Heart right ventricle (tissue), 16 donors: ENCODE data around the gene C14orf132. TPM values are rescaled to one million over a fixed set of nuclear protein-coding genes. Genes with fewer than 3 reads are reported as not detected.

ENCODE experiments used
- ATAC-seq, 8 donors: fragments of 200-7000 bp; cut with Tn5 transposase; one replicate each; pipeline ENCODE4 v1.9.1; 2020; ENCODE audit warnings: mild to moderate bottlenecking in 8 of 8, moderate library complexity in 8 of 8, moderate number of reproducible peaks in 1 of 8
- DNase-seq, 2 donors: peaks; one replicate each; pipeline ENCODE4 v3.0.0-alpha.2; 2020
- H3K27ac ChIP-seq, 10 donors: fragments of 200-600 bp; sonication (generic) in 2 of 10; one replicate each; pipeline versions ENCODE4 v1.5.0 to v1.8.0; 2020 to 2022; ENCODE audit warnings: mild to moderate bottlenecking in 3 of 10
- H3K27me3 ChIP-seq, 7 donors: fragments of 200-600 bp; one replicate each; pipeline ENCODE4 v1.8.0; 2021 to 2022; ENCODE audit warnings: mild to moderate bottlenecking in 2 of 7
- H3K36me3 ChIP-seq, 9 donors: fragments of 200-600 bp; sonication (generic) in 1 of 9; one replicate each; pipeline versions ENCODE4 v1.5.0 to v1.8.0; 2020 to 2022; ENCODE audit warnings: mild to moderate bottlenecking in 2 of 9
- H3K4me1 ChIP-seq, 9 donors: fragments of 200-600 bp; sonication (generic) in 1 of 9; one replicate each; pipeline versions ENCODE4 v1.5.0 to v1.8.0; 2020 to 2022; ENCODE audit warnings: mild to moderate bottlenecking in 4 of 9
- H3K4me3 ChIP-seq, 10 donors: fragments of 200-600 bp; sonication (generic) in 2 of 10; one replicate each; pipeline versions ENCODE4 v1.5.0 to v1.8.0; 2020 to 2022; ENCODE audit warnings: mild to moderate bottlenecking in 7 of 10, moderate library complexity in 2 of 10
- H3K9me3 ChIP-seq, 11 donors: fragments of 200-600 bp in 10 of 11; sonication (generic) in 2 of 11; one replicate each; pipeline versions ENCODE4 v1.5.0 to v1.8.0; 2013 to 2022; ENCODE audit warnings: mild to moderate bottlenecking in 2 of 11, control low read depth in 1 of 11, moderate library complexity in 1 of 11
- WGBS, 2 donors: extraction: QIAGEN DNeasy Blood & Tissue Kit; methylation state at CpG; one replicate each; pipeline ENCODE4 v1.1.7; 2013; ENCODE audit warnings: inconsistent platforms in 1 of 2; 5-methylcytosine and 5-hydroxymethylcytosine counted together
- intact Hi-C, 10 donors: fragments of 100-400 bp; cut with DNase I; formaldehyde crosslinking; loops; one replicate each; pipeline versions ENCODE4 v1.11.1 to v1.14.2; 2022
- polyA plus RNA-seq, 2 donors: library from polyadenylated mRNA; stranded (reverse); fragments of 200-250 nt; gene quantifications; one replicate each; pipeline ENCODE4 v1.2.3, GENCODE V29; 2013
- total RNA-seq, 10 donors: library from RNA; stranded (reverse); fragmentation: NEBNext Ultra II Directional in 3 of 10; extraction: Animal tissue kit (Norgen Biotek cat#: 25700) in 3 of 10; gene quantifications; one replicate each; pipeline versions ENCODE4 v1.2.1 to v1.2.4, GENCODE V29; 2021 to 2023
- TF ChIP-seq, protein P1 (sequence below), 9 donors: fragments of 200-600 bp; sonication (generic) in 2 of 9; IDR thresholded peaks; one replicate each; pipeline versions ENCODE4 v1.5.0 to v1.8.0; 2021 to 2022; ENCODE audit warnings: antibody characterized with exemption in 9 of 9, mild to moderate bottlenecking in 5 of 9, moderate library complexity in 1 of 9
- donor health status: Arrhythmogenic right ventricular cardiomyopathy.
- donor health status: ischemic (EF 13 %, LVEDD 7.1; RV severe dilation, severe dysfunction).
- donor health status: healthy with polysubstance abuse.
- donor health status: DM: no; HTN: yes; CAD: no.
- donor health status: DM: no; HTN: no; CAD: no.
- donor health status: ischemic (EF 25% LVEDD 6.9; RV normal size, moderate dysfunction).
- donor health status: ischemic (EF 25% LVEDD 5.7; RV mildly dilated, moderate dysfunction).
- donor health status: healthy.
- donor health status: DM: yes; HTN: yes; CAD: no.
- donor health status: Ischemic cardiomyopathy.
- donor health status: ischemic (EF 35%, LVEDD 5.7; RV mildly dilated, moderate dysfunction).
- donor health status: nonischemic (EF 11% LVEDD 7.7; RV severe dilation, severe dysfunction).
- donor health status: DM: yes; HTN: yes; CAD: no.
- donor health status: PGD.
- donor health status: ischemic (EF 29% LVEDD 5.4; RV normal size, mild dysfunction).
- donor health status: nonischemic (EF 23%, LVEDD 6.1; RV moderate dilation, normal function).

C14orf132 gene
- total and polyA plus RNA-seq, 12 donors = 0.80 to 16.2 (median 2.5) TPM

DNA sequence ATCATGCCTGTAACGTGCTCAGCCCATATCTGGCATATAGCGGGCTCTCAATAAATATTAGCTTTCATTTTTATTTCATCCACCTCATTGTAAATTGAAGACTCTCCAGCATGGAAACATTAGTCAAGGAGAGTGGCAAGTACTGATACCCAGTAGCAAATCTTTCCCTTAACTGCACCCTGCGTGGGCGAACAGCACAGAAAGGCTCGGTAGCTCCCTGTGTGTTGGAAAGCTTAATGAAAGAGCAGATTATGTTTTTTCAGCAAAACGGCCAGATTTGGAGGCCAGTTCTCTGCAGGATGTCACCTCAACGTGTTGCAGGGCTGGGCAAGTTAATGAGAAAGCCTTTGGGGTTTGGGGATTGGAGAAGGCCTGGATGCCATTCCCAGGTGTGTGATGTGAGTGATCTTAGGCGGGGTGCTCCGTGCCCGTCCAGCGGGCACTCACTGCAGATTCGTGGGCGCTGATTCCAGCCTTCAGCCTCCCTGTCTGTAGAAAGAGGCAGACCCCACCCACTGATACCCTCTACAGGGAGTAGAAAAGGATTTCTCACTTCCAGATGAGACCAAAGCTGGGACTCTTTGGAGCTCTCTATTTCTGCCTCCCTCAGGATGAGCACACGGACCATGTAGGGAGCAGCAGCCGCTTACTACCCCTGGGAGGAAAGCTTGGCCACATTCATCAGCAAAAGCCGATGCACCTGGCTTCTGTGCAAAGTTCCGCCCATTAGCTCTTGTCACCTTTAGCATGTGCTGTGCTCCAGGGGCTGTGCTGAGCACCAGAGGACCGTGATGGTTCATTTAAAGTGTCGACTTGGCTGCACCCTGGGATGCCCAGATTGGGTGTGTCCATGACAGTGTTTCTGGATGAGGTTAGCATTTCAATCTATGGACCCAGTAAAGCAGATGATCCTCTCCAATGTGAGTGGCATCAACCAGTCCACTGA lies 29.1 kb downstream of the C14orf132 start:
- TF ChIP-seq, protein P1, sequence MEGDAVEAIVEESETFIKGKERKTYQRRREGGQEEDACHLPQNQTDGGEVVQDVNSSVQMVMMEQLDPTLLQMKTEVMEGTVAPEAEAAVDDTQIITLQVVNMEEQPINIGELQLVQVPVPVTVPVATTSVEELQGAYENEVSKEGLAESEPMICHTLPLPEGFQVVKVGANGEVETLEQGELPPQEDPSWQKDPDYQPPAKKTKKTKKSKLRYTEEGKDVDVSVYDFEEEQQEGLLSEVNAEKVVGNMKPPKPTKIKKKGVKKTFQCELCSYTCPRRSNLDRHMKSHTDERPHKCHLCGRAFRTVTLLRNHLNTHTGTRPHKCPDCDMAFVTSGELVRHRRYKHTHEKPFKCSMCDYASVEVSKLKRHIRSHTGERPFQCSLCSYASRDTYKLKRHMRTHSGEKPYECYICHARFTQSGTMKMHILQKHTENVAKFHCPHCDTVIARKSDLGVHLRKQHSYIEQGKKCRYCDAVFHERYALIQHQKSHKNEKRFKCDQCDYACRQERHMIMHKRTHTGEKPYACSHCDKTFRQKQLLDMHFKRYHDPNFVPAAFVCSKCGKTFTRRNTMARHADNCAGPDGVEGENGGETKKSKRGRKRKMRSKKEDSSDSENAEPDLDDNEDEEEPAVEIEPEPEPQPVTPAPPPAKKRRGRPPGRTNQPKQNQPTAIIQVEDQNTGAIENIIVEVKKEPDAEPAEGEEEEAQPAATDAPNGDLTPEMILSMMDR (IDR thresholded peaks at IDR 0.05) = no peak
- H3K36me3 ChIP-seq = no peaks in the 10 kb centered on the region
- no peaks in the 10 kb centered on the region for H3K4me1 ChIP-seq
- ATAC-seq (no peak), DNase-seq (no peak)
- 84 to 85% methylated on average over 19 of the region's 19 CpGs for WGBS, 2 donors
- H3K27ac ChIP-seq = no peak overlapping the region
- no peak overlapping the region for H3K4me3 ChIP-seq
- peaks cover 0 to 5% (median 0%) of the 10 kb centered on the region in 7 donors for H3K27me3 ChIP-seq
- intact Hi-C loops = no loop called here
- H3K9me3 ChIP-seq = peaks cover 0 to 1% (median 0%) of the 10 kb centered on the region in 11 donors

DNA sequence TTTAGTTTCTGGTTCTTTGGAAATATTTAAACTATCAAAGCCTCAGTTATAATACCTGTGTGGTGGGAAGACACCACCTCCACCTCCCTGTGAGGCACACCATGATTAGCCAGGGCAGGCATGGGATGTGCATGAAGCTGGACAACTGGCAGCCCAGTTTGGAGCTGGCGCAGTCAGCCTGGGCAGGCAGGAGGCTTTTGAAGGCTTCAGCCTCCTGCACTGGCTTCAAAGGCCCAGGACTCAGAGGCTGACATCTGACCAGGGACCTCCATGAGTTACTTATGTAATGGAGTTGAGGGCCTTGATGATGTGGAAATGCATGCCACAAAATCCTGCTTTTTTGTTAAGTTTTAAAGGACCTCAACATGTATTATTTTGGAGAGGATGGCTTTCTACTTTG lies 30.3 kb downstream of the C14orf132 start:
- no peaks in the 10 kb centered on the region for H3K36me3 ChIP-seq
- no peak overlapping the region for H3K4me3 ChIP-seq
- ATAC-seq (no peak), DNase-seq (no peak)
- 4 to 47% methylated on average over 1 of the region's 1 CpG for WGBS, 2 donors
- H3K27me3 ChIP-seq = peaks cover 0 to 5% (median 0%) of the 10 kb centered on the region in 7 donors
- TF ChIP-seq, protein P1 (IDR thresholded peaks at IDR 0.05) = no peak
- peaks cover 0 to 9% (median 0%) of the 10 kb centered on the region in 11 donors for H3K9me3 ChIP-seq
- no peaks in the 10 kb centered on the region for H3K4me1 ChIP-seq
- no peak overlapping the region for H3K27ac ChIP-seq
- intact Hi-C loops = no loop called here

DNA sequence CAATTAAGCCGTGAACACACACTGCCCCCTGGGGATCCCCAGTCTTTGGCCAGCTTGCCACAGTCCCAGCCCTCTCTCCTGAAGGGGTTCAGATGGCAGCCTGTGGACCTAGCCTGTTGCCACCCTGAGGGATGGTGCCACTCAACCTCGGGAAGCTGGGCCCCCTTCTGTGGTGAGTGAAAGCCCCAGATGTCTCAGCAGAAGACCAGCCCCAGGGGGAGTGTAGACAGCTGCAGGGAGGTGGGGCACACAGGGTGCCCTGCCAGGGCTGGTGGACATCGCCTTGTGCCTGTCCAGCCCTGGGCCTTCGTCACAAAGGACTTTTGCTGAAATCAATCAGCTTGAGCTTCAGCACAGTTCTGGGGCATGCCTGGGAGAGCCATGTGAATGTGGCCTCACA lies 32.4 kb downstream of the C14orf132 start:
- H3K4me1 ChIP-seq = no peaks in the 10 kb centered on the region
- 84 to 87% methylated on average over 4 of the region's 4 CpGs for WGBS, 2 donors
- TF ChIP-seq, protein P1 (IDR thresholded peaks at IDR 0.05) = no peak

DNA sequence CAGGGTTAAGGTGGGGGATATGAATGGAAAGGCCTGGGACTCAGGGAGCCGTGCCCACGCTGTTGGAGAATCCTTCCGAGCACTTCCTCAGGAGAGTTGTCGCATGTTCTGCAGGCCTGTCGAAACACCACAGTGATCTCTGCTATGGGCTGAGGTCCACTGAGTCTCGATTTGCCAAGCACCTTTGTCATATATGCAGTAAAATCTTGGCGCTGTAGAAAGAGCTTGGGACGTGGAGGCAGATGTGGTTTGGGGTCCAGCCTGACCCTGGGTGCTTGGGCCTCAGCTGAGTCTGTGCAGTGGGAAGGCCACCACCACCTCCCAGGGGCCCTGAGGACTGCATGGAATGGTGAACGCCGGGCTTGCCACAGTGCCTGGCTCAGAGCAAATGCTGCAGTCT lies 32.9 kb downstream of the C14orf132 start:
- Histone ChIP-seq H3K4me1 (no peaks in the 10 kb centered on the region), H3K27ac (no peak overlapping the region), H3K4me3 (no peak overlapping the region), H3K27me3 (peaks cover 0 to 3% (median 0%) of the 10 kb centered on the region in 7 donors), H3K36me3 (no peaks in the 10 kb centered on the region), H3K9me3 (peaks cover 0 to 9% (median 0%) of the 10 kb centered on the region in 11 donors)
- ATAC-seq = no peak
- WGBS, 2 donors = 93 to 94% methylated on average over 10 of the region's 10 CpGs
- intact Hi-C loops = no loop called here
- DNase-seq = no peak
- TF ChIP-seq, protein P1 (IDR thresholded peaks at IDR 0.05) = no peak

More for the DNA sequence above, 32.4 kb downstream of the C14orf132 start:
- Histone ChIP-seq H3K27ac (no peak overlapping the region), H3K4me3 (no peak overlapping the region), H3K9me3 (peaks cover 0 to 9% (median 0%) of the 10 kb centered on the region in 11 donors), H3K36me3 (no peaks in the 10 kb centered on the region), H3K27me3 (peaks cover 0 to 5% (median 0%) of the 10 kb centered on the region in 7 donors)
- intact Hi-C loops = no loop called here
- ATAC-seq (no peak), DNase-seq (no peak)
